Tibial nerve (tissue), 4 donors: ENCODE data around the gene CALCA.

ENCODE experiments used
- EP300 ChIP-seq, 2 donors: sonication (generic); formaldehyde crosslinking; IDR thresholded peaks; one replicate each; pipeline ENCODE4 v1.6.1; 2017; ENCODE audit warnings: antibody characterized with exemption in 2 of 2, mild to moderate bottlenecking in 1 of 2
- POLR2A ChIP-seq, 2 donors: fragments of 450-650 bp; IDR thresholded peaks; one replicate each; pipeline ENCODE4 v1.6.1; 2017; ENCODE audit warnings: antibody characterized with exemption in 2 of 2, mild to moderate bottlenecking in 2 of 2, moderate library complexity in 2 of 2
- TF ChIP-seq, protein P1 (sequence below), 5 experiments: fragments of 200-600 bp in 3 of 5; fragments of 450-650 bp in 2 of 5; sonication (generic) in 3 of 5; IDR thresholded peaks; one replicate each; pipeline ENCODE4 v1.5.1; 2016 to 2019; ENCODE audit warnings: antibody characterized with exemption in 5 of 5, mild to moderate bottlenecking in 3 of 5, moderate library complexity in 2 of 5

DNA sequence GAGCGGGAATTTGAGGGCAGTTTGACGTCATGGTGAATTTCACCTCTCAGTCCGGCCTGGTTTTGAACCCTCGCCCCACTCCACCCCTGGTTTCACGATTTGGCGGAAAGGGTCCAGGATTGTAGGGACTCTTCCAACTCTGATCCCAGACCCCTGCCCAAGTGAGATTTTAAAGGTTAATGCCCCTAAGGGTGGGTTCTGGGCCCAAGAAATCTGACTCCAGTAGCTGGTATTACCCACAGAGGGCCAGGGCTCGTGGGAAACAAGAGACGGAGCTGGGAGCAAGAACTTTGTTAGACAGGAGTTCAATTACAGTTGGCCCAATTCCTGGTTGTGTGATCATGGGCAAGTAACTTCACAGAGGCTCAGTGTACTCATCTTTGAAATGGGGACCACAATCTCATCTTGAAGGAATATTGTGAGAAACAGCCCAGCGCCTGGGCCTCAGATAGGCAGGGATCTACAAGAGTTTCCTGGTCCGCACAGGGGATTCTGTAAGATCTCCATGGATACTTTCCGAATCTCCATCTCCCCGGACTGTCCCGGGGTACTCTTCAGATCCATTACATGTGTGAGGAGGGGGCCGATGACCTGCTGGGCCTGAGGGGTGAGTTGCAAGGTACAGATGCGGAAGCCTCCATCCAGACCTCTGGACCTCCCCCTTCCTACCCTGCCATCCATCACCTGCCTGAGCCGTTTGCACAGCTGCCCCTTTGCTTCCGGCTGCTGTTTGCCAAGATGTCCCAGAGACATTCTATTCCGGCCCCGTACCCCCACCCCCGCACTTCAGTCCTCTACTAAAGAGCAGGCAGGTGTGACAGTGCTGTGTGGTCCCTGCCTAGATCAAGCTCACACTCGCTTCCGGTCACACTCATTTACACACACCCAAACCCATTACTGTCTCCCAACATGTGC is 687 bp upstream of the CALCA start:
- TF ChIP-seq, protein P1, sequence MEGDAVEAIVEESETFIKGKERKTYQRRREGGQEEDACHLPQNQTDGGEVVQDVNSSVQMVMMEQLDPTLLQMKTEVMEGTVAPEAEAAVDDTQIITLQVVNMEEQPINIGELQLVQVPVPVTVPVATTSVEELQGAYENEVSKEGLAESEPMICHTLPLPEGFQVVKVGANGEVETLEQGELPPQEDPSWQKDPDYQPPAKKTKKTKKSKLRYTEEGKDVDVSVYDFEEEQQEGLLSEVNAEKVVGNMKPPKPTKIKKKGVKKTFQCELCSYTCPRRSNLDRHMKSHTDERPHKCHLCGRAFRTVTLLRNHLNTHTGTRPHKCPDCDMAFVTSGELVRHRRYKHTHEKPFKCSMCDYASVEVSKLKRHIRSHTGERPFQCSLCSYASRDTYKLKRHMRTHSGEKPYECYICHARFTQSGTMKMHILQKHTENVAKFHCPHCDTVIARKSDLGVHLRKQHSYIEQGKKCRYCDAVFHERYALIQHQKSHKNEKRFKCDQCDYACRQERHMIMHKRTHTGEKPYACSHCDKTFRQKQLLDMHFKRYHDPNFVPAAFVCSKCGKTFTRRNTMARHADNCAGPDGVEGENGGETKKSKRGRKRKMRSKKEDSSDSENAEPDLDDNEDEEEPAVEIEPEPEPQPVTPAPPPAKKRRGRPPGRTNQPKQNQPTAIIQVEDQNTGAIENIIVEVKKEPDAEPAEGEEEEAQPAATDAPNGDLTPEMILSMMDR (IDR thresholded peaks at IDR 0.05) = no peak
- TF ChIP-seq POLR2A (IDR thresholded peaks at IDR 0.05) (no peak), EP300 (IDR thresholded peaks at IDR 0.05) (no peak)
